HepG2 (cell line): ENCODE results near the gene ARSB. TPM values are rescaled to one million over a fixed set of nuclear protein-coding genes. Genes with fewer than 3 reads are reported as not detected.

ENCODE experiments used
- ATAC-seq: fragments of 200-7000 bp; cut with Tn5 transposase; 3 replicates; pipeline ENCODE4 v1.9.1; 2020; ENCODE audit warnings: mild to moderate bottlenecking, moderate library complexity
- BruUV-seq: library from RNA; stranded (reverse); fragments of 400-500 nt; replicated peaks from 2 replicates; lab custom pipeline; 2021; lab: Mats Ljungman, UMichigan
- CTCF ChIA-PET: fragments of 300-600 bp; formaldehyde crosslinking; extraction: SDS; loops from one replicate; lab custom pipeline; 2021; ENCODE audit warnings: low total read pairs, inconsistent platforms, low intra/inter-chr PET ratio; lab: Yijun Ruan, JAX
- POLR2A ChIA-PET: fragments of 350-600 bp; sonication (Branson Sonifier 250); formaldehyde crosslinking; loops from one replicate; lab custom pipeline; 2020; ENCODE audit warnings: antibody characterized with exemption, inconsistent platforms; lab: Yijun Ruan, JAX
- DNase-seq: peaks from one replicate; pipeline ENCODE4 v3.0.0-alpha.2; 2015; ENCODE audit warnings: low spot score
- FAIRE-seq: peaks from 3 replicates; lab custom pipeline; 2011; peaks lifted over from hg19 to GRCh38; lab: Jason Lieb, UNC
- H2AFZ ChIP-seq: one replicate; pipeline ENCODE4 v1.6.1; 2011; ENCODE audit warnings: low read length, inconsistent platforms
- H3K27ac ChIP-seq: fragments of 300-600 bp; 3 replicates; pipeline ENCODE4 v1.8.0; 2011; ENCODE audit warnings: mixed run types, mild to moderate bottlenecking, mixed read lengths, low read length, inconsistent platforms; ENCODE audit not compliant: insufficient read depth; ENCODE audit errors: extremely low read length
- H3K27me3 ChIP-seq, 2 experiments: fragments of 200-600 bp in 1 of 2; 2 replicates in 1 of 2; 3 replicates in 1 of 2; pipeline versions ENCODE4 v1.6.0 to v1.8.0; 2011; ENCODE audit warnings: low read length in 2 of 2, mild to moderate bottlenecking in 2 of 2, moderate library complexity in 2 of 2, inconsistent platforms in 1 of 2; ENCODE audit not compliant: insufficient read depth in 2 of 2, control insufficient read depth in 1 of 2
- H3K36me3 ChIP-seq, 2 experiments: fragments of 200-600 bp in 1 of 2; replicated peaks in 1 of 2; 2 replicates in 1 of 2; 3 replicates in 1 of 2; pipeline versions ENCODE4 v1.5.1 to v1.8.0; 2011; ENCODE audit warnings: low read length in 2 of 2, inconsistent platforms in 1 of 2; ENCODE audit not compliant: insufficient read depth in 2 of 2, control insufficient read depth in 1 of 2
- H3K4me1 ChIP-seq: 2 replicates; pipeline ENCODE4 v1.5.1; 2012; ENCODE audit warnings: low read length, inconsistent platforms; ENCODE audit not compliant: insufficient read depth
- H3K4me2 ChIP-seq: 2 replicates; pipeline ENCODE4 v1.6.0; 2011; ENCODE audit warnings: low read depth, low read length, inconsistent platforms
- H3K4me3 ChIP-seq, 3 experiments: fragments of 200-600 bp in 1 of 3; sonication (generic), shearing (Covaris generic) in 1 of 3; replicated peaks in 1 of 3; 2 replicates each; pipeline ENCODE4 v1.5.1; 2011 to 2016; ENCODE audit warnings: low read length in 3 of 3, inconsistent platforms in 2 of 3, low read depth in 2 of 3, mild to moderate bottlenecking in 2 of 3, control low read depth in 1 of 3, mixed read lengths in 1 of 3; ENCODE audit not compliant: insufficient read depth in 1 of 3
- H3K79me2 ChIP-seq: one replicate; pipeline ENCODE4 v1.6.1; 2011; ENCODE audit warnings: low read length, inconsistent platforms; ENCODE audit not compliant: insufficient read depth
- H3K9ac ChIP-seq: 2 replicates; pipeline ENCODE4 v1.6.0; 2011; ENCODE audit warnings: mild to moderate bottlenecking, low read depth, low read length, inconsistent platforms; ENCODE audit not compliant: insufficient read depth
- H3K9me3 ChIP-seq: 2 replicates; pipeline ENCODE4 v1.5.1; 2012; ENCODE audit warnings: mild to moderate bottlenecking, low read length
- H4K20me1 ChIP-seq: 2 replicates; pipeline ENCODE4 v1.6.0; 2011; ENCODE audit warnings: inconsistent platforms, mild to moderate bottlenecking, low read length, moderate library complexity; ENCODE audit not compliant: insufficient read depth
- ATF1 ChIP-seq: IDR thresholded peaks from 2 replicates; pipeline ENCODE4 v1.6.1; 2016; ENCODE audit warnings: mild to moderate bottlenecking, control low read depth
- GTF2F1 ChIP-seq: fragments of 150-350 bp; IDR thresholded peaks from 2 replicates; pipeline ENCODE4 v1.6.1; 2014; ENCODE audit warnings: low read length
- JUN ChIP-seq: sonication (generic); formaldehyde crosslinking; IDR thresholded peaks from 2 replicates; pipeline ENCODE4 v1.4.0; 2020; ENCODE audit warnings: mild to moderate bottlenecking, missing genetic modification reagents
- NFATC3 ChIP-seq: sonication (generic); formaldehyde crosslinking; IDR thresholded peaks from 2 replicates; pipeline ENCODE4 v1.5.1; 2020; ENCODE audit warnings: mild to moderate bottlenecking, missing genetic modification reagents
- NFYB ChIP-seq: sonication (generic); formaldehyde crosslinking; IDR thresholded peaks from 2 replicates; pipeline ENCODE4 v1.4.0; 2020; ENCODE audit warnings: missing genetic modification reagents
- PPARG ChIP-seq: conservative IDR thresholded peaks from 2 replicates; pipeline ENCODE4 v1.6.1; 2016; ENCODE audit warnings: missing biosample characterization, missing genetic modification reagents
- PTBP1 ChIP-seq: fragments of 200-400 bp; formaldehyde crosslinking; IDR thresholded peaks from 2 replicates; pipeline ENCODE4 v1.6.1; 2018; ENCODE audit warnings: low read length, low read depth; ENCODE audit not compliant: poor library complexity, severe bottlenecking
- THAP7 ChIP-seq: sonication (generic); formaldehyde crosslinking; IDR thresholded peaks from 2 replicates; pipeline ENCODE4 v1.8.1; 2023; ENCODE audit warnings: mild to moderate bottlenecking, missing genetic modification reagents
- YEATS4 ChIP-seq: sonication (generic); formaldehyde crosslinking; IDR thresholded peaks from 2 replicates; pipeline ENCODE4 v1.4.0; 2020; ENCODE audit warnings: missing genetic modification reagents, borderline replicate concordance
- YY1 ChIP-seq: IDR thresholded peaks from 2 replicates; pipeline ENCODE4 v1.6.1; 2011; ENCODE audit warnings: low read length, low read depth, moderate library complexity, mild to moderate bottlenecking; ENCODE audit not compliant: insufficient read depth, insufficient replicate concordance
- ZNF3 ChIP-seq: IDR thresholded peaks from 2 replicates; pipeline ENCODE4 v1.7.0; 2017; ENCODE audit warnings: inconsistent platforms
- ZNF343 ChIP-seq: sonication (generic); formaldehyde crosslinking; IDR thresholded peaks from 2 replicates; pipeline ENCODE4 v1.4.0; 2020; ENCODE audit warnings: mild to moderate bottlenecking, missing genetic modification reagents
- ZNF513 ChIP-seq: sonication (generic); formaldehyde crosslinking; conservative IDR thresholded peaks from 2 replicates; pipeline ENCODE4 v1.5.0; 2020; ENCODE audit warnings: missing genetic modification reagents
- WGBS: methylation state at CpG from one replicate; pipeline ENCODE4 v1.1.6; 2017; ENCODE audit warnings: low lambda C conversion rate; 5-methylcytosine and 5-hydroxymethylcytosine counted together
- in situ Hi-C: cut with HindIII; loops from 2 replicates; pipeline ENCODE4 v1.10.0; 2017; ENCODE audit warnings: low pct_unique_long_range_greater_than_20kb; ENCODE audit not compliant: extremely low pct_ligation_motif_present
- intact Hi-C: fragments of 100-400 bp; cut with micrococcal nuclease; formaldehyde crosslinking; loops from one replicate; pipeline ENCODE4 v1.10.0; 2022; ENCODE audit not compliant: unreplicated experiment
- polyA plus RNA-seq, 8 experiments: library from polyadenylated mRNA; depleted of rRNA in 3 of 8; stranded (reverse) in 7 of 8; unstranded in 1 of 8; fragments of >200 nt; fragmentation: Illumina TruSeq in 4 of 8; extraction: Trizol in 4 of 8; gene quantifications; 2 replicates each; pipeline versions ENCODE4 v1.2.1 to v1.2.3, GENCODE V29; 2011 to 2016; ENCODE audit warnings: low read depth in 4 of 8, missing spikeins in 1 of 8, mixed read lengths in 1 of 8; ENCODE audit not compliant: insufficient read depth in 1 of 8
- total RNA-seq, 5 experiments: library from RNA; depleted of rRNA; stranded (reverse); fragments of >200 nt; fragmentation: Illumina TruSeq; extraction: Trizol; gene quantifications; 2 replicates each; pipeline ENCODE4 v1.2.3, GENCODE V29; 2016; ENCODE audit warnings: low read depth in 1 of 5
- TF ChIP-seq, protein P1 (sequence below), 2 experiments: sonication (generic) in 1 of 2; formaldehyde crosslinking in 1 of 2; IDR thresholded peaks; 2 replicates each; pipeline versions ENCODE4 v1.5.1 to v1.6.1; 2011 to 2020; ENCODE audit warnings: borderline replicate concordance in 1 of 2, low read depth in 1 of 2, low read length in 1 of 2, mild to moderate bottlenecking in 1 of 2, missing genetic modification reagents in 1 of 2, moderate library complexity in 1 of 2

Gene ARSB
- total and polyA plus RNA-seq, 2 of the 13 experiments (the other 11 are each of a cell fraction or from before 2014, with no cell fraction given), result 52.6 to 66.4 TPM

DNA sequence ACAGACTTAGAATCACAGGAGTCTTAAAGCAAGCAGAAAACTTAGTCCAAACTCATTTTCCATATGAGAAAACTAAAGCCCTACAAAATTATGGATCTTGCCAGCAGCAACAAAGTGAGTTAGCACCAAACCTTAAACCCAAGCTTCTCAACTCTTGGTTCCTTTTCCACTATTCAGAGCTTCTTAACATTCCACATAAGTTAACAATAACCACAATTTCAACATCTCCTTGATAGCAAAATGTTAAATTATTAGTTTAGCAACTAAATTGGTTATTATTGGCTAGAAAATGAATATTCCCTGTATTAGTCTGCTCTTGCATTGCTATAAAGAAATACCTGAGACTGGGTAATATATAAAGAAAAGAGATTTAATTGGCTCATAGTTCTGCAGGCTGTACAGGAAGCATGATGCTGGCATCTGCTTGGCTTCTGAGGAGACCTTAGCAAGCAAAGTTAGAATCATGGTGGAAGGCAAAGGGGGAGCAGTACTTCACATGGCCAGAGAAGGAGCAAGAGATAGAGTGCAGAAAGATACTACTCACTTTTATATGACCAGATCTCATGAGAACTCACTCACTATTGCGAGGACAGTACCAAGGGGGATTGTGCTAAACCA, 26.2 kb upstream of the ARSB start:
- peaks cover 31% of the 10 kb centered on the region for H3K4me1 ChIP-seq
- no peak overlapping the region for H3K9ac ChIP-seq
- POLR2A ChIA-PET, result no interaction called here
- no peak overlapping the region for H2AFZ ChIP-seq
- 0 out of 2 replicates have a peak, but pooled peaks cover 8% of the 10 kb centered on the region for H3K9me3 ChIP-seq
- no peak overlapping the region for H3K27ac ChIP-seq
- peak; percentile 74 for ATAC-seq
- H3K36me3 ChIP-seq, result no peaks in the 10 kb centered on the region
- no peak overlapping the region for H3K4me3 ChIP-seq
- no peak overlapping the region for H3K4me2 ChIP-seq
- no peak for FAIRE-seq
- intact Hi-C loops, result no loop called here
- TF ChIP-seq THAP7 (CRISPR knock-in tag) (no peak), NFATC3 (CRISPR knock-in tag) (no peak), ATF1 (CRISPR knock-in tag) (no peak), ZNF343 (CRISPR knock-in tag) (no peak), JUN (no peak), PPARG (no peak)
- TF ChIP-seq, all 625 proteins: peak for 0
- 89% methylated on average over 1 of the region's 1 CpG for WGBS
- DNase-seq, result no peak
- Histone ChIP-seq H3K27me3 (no peaks in the 10 kb centered on the region), H4K20me1 (no peaks in the 10 kb centered on the region), H3K79me2 (no peaks in the 10 kb centered on the region)
- no TSS peak for BruUV-seq
- in situ Hi-C loops, result loop anchor here (25.0 kb wide), 1 partner anchor 451 kb away; no protein-coding TSS in a partner anchor
- CTCF ChIA-PET, result no interaction called here

GRCh38 chr5:79008362-79008761, 23.3 kb upstream of the ARSB start:
- WGBS, result 89% methylated on average over 3 of the region's 3 CpGs
- intact Hi-C loops (no loop called here), in situ Hi-C loops (loop anchor here (25.0 kb wide), 1 partner anchor 454 kb away; no protein-coding TSS in a partner anchor)
- no peak overlapping the region for H2AFZ ChIP-seq
- no TSS peak for BruUV-seq
- H3K4me2 ChIP-seq, result no peak overlapping the region
- FAIRE-seq (no peak), ATAC-seq (no peak), DNase-seq (no peak)
- H3K27me3 ChIP-seq, result no peaks in the 10 kb centered on the region
- CTCF ChIA-PET, result no interaction called here
- H4K20me1 ChIP-seq, result no peaks in the 10 kb centered on the region
- no peak overlapping the region for H3K4me3 ChIP-seq
- H3K79me2 ChIP-seq, result no peaks in the 10 kb centered on the region
- no peak overlapping the region for H3K9ac ChIP-seq
- H3K4me1 ChIP-seq, result peaks cover 19% of the 10 kb centered on the region
- H3K9me3 ChIP-seq, result 0 out of 2 replicates have a peak, but pooled peaks cover 8% of the 10 kb centered on the region
- H3K27ac ChIP-seq, result no peak overlapping the region
- POLR2A ChIA-PET, result no interaction called here
- H3K36me3 ChIP-seq, result no peaks in the 10 kb centered on the region
- TF ChIP-seq NFYB (CRISPR knock-in tag) (no peak), YEATS4 (no peak), ZNF513 (CRISPR knock-in tag) (no peak), PTBP1 (no peak), ZNF3 (no peak), YY1 (no peak), GTF2F1 (no peak)
- TF ChIP-seq, protein P1, sequence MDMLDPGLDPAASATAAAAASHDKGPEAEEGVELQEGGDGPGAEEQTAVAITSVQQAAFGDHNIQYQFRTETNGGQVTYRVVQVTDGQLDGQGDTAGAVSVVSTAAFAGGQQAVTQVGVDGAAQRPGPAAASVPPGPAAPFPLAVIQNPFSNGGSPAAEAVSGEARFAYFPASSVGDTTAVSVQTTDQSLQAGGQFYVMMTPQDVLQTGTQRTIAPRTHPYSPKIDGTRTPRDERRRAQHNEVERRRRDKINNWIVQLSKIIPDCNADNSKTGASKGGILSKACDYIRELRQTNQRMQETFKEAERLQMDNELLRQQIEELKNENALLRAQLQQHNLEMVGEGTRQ (IDR thresholded peaks at IDR 0.05; ENCODE audit: low read depth, low read length), result no peak
- TF ChIP-seq, protein P1 (CRISPR knock-in tag; IDR thresholded peaks at IDR 0.05; ENCODE audit: borderline replicate concordance), result no peak
